ENCODE results near the gene MOB3B.
"Not testable (repeated sequence)": the region's sequence is repeated elsewhere in the genome, so short reads cannot be mapped to it uniquely, and the experiment has no call there.

MOB3B gene

DNA sequence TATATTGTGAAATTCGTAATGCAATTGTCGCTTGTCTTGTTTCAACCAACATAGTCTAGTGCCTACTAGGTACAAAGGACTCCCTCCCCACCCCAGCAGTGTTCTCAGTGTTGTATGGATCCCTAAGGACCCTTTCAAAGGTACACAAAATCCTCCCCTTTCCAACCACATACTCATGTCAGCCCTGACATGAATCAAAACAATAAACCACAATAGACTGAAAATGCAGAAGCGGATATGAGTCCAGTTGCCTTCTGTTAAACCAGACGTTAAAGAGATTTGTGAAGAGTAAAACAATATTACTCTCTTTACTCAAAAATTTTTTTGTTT lies 87.9 kb downstream of the MOB3B start:
- DNase-seq, result no peak

DNA sequence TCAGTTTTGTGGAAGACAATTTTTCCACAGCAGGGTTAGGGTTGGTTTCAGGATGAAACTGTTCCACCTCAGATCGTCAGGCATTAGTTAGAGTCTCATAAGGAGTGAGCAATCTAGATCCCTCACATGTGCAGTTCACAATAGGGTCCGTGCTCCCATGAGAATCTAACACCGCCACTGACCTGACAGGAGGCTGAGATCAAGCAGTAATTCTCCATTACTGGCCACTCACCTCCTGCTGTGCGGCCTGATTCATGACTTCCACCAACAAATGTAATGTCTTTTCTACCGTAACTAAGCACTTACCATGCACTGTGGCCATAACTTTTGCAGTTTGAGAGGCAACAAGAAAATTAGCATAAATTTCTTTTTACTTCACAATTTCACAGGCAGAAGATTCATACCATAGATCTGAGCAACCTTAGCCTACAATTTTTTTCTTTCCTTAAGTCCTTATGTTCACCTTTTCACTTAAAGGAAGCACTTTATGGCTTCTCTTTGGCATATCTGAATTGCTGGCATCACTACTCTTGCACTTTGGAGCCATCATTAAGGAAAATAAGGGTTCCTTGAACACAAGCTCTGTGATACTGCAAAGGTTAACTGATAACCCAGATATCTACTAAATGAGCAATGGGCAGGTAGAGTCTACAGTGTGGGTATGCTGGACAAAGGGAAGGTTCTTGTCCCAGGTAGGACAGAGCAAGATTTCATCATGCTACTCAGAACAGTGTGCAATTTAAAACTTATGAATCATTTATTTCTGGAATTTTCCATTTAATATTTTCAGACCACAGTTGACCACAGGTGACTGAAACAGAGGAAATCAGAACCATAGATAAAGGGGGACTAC lies 88.5 kb downstream of the MOB3B start:
- DNase-seq, result no peak

DNA sequence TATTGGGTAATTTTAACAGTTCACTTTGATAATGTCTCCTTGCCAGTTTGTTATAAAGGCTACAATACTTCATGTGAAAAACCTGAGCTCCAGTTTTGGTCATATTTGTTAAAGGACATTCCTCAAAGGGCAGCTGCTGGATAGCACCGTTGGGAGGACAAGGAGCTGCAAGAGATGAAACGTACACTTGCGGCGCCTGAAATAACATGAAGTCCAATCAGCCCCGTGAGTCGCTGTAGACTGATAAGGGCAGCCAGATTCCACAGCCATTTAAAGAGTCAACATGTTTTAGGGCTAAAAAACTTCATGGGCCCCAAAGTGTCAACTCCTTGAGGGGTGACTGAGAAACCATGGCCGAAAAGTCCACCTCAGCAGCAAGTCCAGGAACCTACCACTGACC lies 91.1 kb downstream of the MOB3B start:
- DNase-seq, result no peak

DNA sequence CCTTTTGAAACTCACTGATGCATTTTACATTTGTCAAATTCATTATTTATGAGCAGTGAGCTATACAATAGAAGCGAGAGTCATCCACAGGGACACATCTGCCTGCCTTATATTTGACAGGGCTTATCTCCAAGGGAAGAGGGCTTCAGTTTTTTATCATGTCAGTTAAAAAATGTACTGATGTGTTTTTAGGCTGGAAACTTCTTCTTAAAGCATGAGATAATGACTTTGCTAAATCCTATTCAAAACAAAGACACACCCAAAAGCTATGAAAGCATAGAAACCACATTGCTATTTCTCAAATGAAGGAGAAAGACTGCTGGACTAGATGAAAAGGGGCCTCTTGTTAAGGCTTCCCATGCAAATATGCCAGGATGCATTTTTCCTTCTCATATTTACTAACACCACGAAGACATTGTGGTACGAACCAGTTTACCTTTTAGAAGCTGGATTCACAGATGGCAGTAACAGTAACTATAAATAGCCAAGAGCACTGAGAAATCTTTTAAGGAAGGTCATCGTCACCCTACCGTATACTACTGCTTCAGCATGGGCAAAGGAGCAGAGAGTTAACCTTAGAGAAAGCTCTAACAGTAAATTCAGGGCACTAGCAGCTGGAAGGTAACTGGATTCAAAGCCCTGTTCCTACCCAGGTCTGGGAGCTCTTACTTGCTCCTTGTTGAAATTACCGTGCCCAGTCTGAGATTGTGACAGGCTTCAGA lies 91.8 kb downstream of the MOB3B start:
- no peak for DNase-seq

DNA sequence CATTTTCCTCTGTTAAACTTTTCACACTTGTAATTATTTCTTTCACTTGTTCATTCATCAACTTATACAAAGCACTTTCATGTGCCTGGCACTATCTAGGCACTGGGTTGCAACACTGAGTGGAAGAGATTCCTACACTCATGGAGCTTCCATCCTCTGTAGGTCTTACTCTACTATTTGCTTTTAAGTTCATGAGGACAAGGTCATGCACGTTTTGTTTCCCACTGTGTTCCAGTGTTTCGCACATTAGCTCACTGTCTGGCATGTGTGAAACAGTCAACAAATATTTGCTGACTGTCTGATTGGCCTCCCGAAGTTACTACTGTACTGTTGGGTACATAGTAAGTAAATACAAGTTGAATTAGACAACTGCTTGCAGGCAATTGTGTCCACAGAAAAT lies 93.4 kb downstream of the MOB3B start:
- DNase-seq, result no peak

DNA sequence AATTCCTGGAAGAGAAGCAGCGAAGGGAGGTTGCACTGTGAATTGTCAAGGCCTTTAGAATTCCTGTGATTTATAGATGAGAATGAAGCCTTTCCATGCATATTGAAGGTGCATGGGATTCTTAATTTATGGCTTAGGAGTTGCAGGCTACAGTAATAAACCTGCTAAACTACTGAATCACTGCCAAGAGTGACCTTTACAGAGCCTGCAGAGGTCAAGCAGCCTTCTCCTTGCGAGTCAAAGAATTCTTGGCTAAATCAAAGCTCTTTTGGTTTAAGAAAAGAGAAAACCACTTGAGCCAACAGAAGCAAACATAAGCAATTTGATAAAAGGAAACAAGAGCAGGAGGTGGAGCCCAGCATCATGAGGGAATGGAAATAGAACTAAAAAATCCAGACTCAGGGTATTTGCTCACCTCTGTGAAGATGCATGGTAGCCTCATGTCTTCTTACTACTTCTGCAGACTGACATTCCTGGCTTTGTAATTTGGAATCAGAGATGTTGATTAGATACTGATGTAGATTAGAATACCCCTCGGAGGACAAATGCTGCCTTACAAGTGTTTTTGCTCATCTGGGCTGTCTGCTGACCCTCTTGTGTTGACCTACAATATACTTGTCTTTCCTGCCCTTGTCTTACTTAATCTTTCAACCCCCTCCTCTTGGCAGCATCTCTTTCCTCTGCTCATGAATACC lies 95.8 kb downstream of the MOB3B start:
- DNase-seq, result no peak

DNA sequence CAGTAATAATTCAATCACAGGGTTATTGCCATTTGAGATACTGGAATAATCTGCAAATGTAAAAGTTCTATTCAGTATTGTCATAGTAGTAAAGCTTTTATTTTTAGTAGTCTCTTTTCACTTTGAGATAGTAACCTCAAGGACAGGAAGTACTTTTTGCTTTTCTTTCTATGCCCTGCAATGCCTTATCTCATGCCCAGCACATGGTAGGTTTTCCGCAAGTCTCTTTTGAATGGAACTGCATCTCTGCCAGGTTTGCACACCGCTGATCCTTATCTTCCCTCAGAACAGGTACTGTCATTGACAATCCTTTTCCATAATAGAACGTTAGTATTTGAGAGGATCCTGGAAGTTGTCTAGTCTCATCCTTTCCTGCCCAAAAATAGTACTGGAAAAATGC lies 97.3 kb downstream of the MOB3B start:
- DNase-seq, result no peak

DNA sequence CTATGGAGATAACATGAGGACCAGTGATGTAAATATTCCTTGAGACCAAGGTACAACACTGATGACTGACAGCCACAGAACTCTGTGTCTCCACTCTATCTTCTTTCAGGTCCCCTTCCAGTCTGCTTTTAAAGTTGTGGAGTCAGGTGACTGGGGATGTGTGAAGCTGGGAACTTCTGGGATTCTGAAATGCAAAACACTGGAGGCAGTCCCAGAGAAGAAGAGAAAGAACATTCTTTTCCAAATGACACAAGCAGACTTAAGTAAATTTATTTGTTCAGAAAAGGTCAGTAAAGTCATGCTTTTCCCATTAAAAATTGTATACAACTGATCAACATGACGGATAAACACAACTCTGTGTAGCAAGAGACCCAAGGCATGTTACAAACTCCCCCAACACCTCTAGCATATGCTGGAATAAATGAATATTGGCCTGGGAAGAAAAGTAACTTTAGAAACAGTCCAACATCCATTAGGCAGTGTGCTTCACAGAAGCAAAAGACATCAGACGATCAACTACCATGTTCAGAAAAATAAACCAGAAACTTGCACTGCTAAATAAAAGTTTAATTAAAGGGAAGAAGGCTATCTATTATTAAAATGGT lies 98.0 kb downstream of the MOB3B start:
- DNase-seq, result no peak

DNA sequence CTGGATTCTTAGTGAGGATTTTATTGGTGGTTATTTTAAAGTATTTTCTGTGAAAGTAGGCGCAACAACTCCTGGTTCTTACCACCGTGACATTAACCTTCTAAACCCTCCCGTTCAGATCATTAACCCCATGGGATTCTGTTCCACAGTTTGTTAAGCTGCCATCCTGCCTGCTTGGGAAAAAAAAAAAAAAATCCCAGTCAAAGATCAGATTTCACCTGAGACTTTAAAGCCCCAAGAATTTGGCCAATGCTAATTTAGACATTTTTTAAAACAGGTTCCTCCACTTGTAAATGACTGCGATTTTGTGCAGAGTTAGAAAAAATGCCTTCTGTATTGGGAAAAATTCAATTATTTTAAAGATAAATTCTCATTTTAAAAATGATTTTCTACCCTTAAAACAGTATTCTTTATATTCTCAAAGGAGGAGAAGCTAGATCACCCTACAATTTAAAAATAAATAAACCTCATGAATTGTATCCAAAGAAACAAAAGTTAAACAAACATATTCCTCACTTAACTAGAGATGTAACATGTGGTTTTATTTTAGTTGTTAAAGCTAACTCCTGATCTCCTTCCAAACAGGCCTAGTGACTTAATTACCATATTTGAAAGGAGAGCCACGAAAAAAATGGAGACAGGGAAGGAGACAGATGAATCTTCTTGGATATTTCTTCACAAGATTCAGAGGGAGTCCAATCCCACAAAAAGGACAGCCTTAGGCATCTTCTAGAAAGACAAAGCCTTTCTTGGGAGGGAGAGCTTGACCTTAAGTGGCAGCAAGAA lies 98.7 kb downstream of the MOB3B start:
- no peak for DNase-seq

DNA sequence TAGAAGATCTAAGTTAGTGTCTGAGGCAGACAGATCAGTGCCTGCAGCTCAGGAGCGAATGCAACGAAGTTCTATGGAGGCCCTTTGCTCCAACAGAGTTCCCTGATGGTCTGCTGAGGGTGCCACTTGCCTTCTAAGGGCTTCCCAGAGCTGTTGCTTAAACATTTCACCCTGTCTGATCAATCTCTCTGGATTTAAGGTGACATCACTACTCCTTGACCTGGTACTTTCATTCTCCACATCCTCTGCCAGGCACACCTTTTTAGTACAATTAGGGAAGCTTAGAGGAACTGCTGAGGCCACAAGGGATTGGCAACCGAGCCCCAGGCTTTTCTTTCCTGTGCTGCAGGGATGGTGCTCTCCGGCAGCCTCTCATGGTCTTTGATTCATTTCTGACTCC lies 99.7 kb downstream of the MOB3B start:
- DNase-seq, result no peak

DNA sequence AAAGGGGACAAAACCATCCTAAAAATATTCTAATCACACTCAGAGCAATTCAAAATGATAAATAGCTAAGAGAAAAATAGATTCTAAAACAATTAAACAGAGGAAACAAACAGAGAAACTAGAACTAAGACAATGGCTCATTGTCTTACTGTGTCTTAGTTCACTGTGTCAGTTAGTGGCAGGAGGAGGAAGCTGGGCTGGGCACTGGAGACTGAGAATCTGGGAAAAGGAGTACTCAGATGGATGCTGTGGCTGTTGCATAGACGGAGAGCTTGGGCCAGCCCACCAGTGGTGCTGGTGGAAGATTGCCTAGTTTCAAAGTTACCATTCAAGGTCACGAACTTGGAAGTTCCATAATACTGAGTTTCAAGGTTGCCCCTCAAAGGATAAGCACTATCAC lies 100.2 kb downstream of the MOB3B start:
- DNase-seq, result no peak

DNA sequence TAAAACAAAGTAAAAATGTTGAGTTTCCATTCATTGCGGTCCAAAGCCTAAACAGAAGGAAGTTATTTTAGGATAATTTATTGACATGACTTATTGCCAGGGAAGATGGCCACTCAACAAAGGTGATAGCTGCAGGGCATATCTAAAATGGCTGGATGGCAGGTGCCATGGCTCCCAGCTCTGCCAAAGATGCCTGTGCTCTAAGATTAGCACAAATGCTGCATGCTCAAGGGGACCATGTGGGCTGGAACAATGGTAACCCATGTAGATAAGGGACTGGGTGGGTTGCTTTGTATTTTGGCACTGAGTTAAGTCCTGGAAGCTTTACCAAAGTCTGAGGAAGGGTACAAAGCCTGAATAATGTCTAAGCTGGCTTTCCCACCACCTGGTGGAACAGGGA lies 101.1 kb downstream of the MOB3B start:
- no peak for DNase-seq

DNA sequence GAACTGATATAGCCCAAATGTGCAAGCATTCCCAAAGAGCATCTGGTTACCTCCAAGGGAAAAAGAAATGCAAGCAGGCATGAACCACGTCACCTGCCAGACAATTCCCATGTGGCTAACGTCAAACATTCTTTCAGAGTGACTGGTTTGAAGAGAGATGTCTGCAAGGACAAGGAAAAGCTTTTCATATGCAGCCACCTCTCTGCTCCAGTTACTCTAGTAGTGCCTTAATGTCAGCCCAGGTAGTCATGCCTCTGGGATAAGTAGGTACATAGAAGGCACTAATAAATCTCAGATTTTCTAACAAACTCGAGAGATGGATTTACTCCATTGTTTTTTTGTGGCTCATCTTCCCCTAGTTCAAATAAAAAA lies 102.4 kb downstream of the MOB3B start:
- DNase-seq, result no peak

DNA sequence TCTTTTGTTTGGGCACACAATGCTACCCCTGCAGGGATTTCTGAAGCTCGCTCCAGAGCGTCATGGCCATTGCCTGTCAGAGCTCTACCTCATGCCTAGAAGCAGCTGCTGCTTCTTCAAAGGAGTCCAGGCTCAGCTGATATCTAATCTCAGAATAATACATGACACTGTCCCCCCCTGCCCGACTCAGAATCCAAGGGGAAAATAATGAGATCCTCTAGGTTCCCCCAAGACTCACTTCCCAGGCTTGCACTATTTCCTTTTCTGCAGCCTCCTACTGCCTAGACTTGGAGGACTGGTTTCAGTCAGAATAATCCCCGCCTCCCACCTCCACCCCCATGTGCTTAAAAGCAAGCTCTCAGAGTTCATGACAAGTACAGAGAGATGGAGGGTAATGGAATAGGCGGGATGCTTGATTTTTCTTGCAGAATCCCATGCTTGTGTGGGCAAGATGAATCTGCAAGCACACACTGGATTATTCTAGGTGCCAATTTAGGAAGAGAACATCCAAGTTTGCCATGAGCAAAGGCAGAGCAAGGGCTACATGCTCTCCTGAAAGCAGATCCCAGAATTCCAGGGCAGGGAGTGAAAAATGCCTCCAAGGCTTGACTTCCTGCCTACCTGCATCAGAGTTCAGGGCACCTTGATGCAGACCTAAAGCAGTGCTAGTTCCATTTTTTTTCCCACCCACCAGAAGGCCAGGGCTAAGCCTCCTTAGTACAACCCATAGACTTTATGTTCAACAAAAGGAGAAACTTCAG lies 102.9 kb downstream of the MOB3B start:
- no peak for DNase-seq

DNA sequence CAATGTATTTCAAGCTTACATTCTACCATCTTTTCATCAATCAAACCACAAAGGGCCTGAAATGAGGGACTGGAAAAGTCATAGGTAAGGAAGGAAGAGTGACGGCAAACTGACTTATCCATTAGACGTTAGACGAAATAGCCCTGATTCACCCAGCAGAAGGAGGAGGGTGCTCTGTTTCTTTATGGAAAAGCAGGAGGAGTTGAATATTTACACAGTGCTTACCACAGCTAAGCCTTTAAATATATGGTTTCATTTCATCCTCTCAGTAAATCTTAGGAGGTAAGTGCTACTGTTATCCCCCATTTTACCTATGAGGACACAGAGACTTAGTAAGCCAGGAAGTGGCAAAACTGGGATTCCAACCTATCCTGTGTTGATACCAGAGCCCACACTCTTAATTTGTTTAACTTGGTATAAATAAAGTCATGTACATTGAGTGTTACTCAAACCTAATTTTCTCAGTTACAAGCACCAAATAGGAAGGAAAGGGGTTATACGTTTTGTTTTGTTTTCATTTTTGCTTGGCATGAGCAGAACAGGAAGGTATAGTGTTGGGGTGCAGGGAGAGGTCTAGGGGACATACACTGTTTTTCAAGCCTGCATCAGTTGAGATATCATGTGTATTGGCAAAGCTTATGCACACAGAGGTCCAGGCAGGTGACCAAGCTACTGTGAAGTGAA lies 103.6 kb downstream of the MOB3B start:
- DNase-seq, result no peak

DNA sequence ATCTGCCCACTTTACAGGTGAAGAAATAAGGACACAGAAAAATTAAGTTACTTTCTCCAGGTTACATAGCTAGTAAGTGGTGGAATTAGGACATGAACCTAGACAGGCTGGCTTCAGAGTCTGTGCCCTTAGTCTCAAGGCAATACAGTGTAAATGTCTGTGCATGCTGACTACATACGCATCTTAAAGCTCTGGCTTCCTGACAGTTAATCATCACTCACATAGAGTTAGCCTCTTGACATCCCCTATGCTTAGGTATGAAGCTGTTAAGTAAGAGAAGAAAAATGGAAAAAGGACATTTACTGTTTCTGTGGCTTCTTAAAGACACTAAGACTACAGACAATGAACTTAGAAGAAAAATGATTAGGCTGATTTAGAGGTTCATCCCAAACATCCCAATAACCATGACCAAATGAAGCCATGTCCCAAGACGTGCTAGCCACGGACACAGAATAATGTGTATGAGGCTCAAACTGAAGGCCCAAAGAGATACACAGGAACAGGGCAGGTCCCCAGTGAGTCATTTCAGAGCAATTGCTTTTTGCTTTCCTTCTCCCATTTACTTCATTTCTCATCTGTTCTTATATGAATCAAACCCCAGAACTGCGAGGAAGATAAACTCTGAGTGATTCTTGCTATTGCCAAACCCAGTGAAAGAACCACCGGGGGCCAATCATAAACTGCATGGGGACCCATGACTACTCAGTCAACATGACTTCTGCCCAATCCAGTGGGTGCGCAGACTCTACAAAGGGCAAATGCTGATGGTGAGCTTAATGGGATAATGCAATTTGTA lies 105.5 kb downstream of the MOB3B start:
- no peak for DNase-seq

DNA sequence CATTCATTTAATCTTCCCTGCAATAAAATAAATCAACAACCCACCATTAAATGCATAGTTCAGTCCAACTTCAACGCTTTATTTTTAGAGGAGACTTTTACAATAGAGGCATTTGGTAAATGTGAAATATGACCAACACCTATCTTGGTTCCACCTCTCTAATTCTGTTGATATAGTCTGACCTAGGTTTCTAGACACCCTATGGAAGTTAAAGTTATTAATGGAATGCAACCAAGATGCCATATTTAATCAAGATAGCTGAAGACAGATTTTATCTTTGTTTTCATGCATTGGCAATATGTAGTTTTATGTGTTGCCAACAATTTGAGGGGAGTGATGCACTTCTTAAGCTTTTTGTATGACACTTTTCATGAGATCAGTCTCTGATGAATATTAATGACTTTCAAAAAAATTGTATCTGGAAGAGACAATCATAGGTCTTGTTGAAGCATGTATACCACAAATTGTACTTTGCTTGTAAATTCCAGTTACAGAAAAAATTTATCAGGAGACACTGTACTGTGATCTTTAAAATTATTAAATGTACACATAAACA lies 107.3 kb downstream of the MOB3B start:
- DNase-seq, result no peak

DNA sequence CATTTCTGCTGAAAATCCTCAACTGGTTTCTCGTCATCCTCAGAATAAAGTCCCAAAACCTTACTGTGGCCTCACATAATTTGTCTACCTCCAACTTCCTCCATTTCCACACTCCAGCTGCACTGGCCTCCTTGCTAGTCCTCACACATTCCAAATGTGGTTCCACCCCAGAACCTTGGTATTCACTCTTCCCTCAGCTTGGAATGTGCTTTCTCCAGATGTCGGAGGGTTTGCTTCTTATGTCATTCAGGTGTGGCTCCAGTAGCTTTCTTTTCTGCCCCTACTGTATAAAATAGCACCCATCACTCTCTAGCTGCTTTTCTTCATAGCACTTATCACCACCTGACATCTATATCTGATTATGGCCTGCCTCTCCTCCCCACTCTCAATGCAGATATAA lies 108.0 kb downstream of the MOB3B start:
- no peak for DNase-seq

DNA sequence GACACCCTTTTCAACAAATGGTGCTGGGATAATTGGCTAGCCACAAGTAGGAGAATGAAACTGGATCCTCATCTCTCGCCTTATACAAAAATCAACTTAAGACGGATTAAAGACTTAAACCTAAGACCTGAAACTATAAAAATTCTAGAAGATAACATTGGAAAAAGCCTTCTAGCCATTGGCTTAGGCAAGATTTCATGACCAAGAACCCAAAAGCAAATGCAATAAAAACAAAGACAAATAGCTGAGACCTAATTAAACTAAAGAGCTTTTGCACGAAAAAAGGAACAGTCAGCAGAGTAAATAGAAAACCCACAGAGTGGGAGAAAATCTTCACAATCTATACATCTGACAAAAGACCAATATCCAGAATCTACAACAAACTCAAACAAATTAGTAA lies 110.1 kb downstream of the MOB3B start:
- DNase-seq, result not testable (repeated sequence)

DNA sequence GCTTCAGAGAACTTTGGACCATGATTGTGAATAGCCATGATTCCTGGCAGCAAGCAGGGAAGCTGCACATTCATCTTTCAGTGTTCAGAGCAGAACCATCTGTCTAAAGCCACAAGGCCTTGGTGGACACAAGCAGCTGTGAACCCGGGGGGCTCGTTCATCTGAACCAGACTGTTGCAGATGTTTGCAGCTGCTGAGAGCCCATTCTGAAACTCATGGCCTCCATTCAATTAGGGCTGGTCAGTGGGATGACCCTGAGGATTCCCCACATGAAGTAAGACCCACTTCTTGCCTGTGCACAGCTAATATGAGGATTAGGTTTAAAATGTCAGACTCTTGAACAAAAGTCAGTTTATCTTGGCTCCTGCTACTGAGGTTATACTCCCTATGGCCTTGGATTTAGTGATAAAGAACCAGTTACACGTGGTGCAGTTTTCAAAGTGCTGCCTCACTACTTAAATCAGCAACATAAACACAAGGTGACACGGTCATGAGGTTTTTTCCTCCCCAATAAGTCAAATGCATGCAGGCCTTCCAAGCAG lies 115.3 kb downstream of the MOB3B start:
- no peak for DNase-seq
